Esophagus squamous epithelium (tissue), 5 donors: ENCODE results near the gene SLC6A2. TPM values are rescaled to one million over a fixed set of nuclear protein-coding genes. Genes with fewer than 3 reads are reported as not detected.

ENCODE experiments used
- DNase-seq: peaks from one replicate; lab custom pipeline; 2025; lab: John Stamatoyannopoulos, UW
- H3K27ac ChIP-seq, 4 donors: fragments of 200-600 bp; sonication (generic); one replicate each; pipeline ENCODE4 v1.5.1; 2016 to 2019; ENCODE audit warnings: mild to moderate bottlenecking in 1 of 4
- H3K27me3 ChIP-seq, 4 donors: fragments of 200-600 bp; sonication (generic); 1 replicate in 3 of 4; 2 replicates in 1 of 4; pipeline versions ENCODE4 v1.5.1 to v1.6.0; 2017 to 2021; ENCODE audit warnings: antibody characterized with exemption in 1 of 4
- H3K36me3 ChIP-seq, 3 donors: fragments of 200-600 bp; sonication (generic); one replicate each; pipeline ENCODE4 v1.5.1; 2016 to 2019
- H3K4me1 ChIP-seq, 3 donors: fragments of 200-600 bp; sonication (generic); one replicate each; pipeline ENCODE4 v1.5.1; 2017 to 2019
- H3K4me3 ChIP-seq, 4 donors: fragments of 200-600 bp; sonication (generic); 1 replicate in 3 of 4; 2 replicates in 1 of 4; pipeline ENCODE4 v1.5.1; 2016 to 2019; ENCODE audit warnings: mild to moderate bottlenecking in 2 of 4, moderate library complexity in 1 of 4
- H3K9me3 ChIP-seq, 3 donors: fragments of 200-600 bp; sonication (generic); one replicate each; pipeline ENCODE4 v1.5.1; 2016 to 2019
- CTCF ChIP-seq, 6 experiments: fragments of 450-650 bp in 4 of 6; fragments of 200-600 bp in 2 of 6; sonication (generic) in 2 of 6; IDR thresholded peaks; one replicate each; pipeline ENCODE4 v1.5.1; 2016 to 2019; ENCODE audit warnings: antibody characterized with exemption in 6 of 6, mild to moderate bottlenecking in 4 of 6, moderate library complexity in 4 of 6
- POLR2A ChIP-seq, 4 donors: fragments of 450-650 bp; IDR thresholded peaks; one replicate each; pipeline ENCODE4 v1.6.1; 2017; ENCODE audit warnings: antibody characterized with exemption in 4 of 4, mild to moderate bottlenecking in 4 of 4, moderate library complexity in 3 of 4
- WGBS, 2 donors: methylation state at CpG; one replicate each; pipeline ENCODE4 v1.1.5; 2018; 5-methylcytosine and 5-hydroxymethylcytosine counted together
- intact Hi-C: fragments of 100-400 bp; cut with DNase I; formaldehyde crosslinking; loops from one replicate; pipeline ENCODE4 v1.15.0; 2022
- total RNA-seq, 4 donors: library from RNA; depleted of rRNA; stranded (reverse); fragments of >200 nt; gene quantifications; one replicate each; pipeline ENCODE4 v1.1.0, GENCODE V29; 2016
- donor health status: DM: yes; HTN: yes; CAD: no.

SLC6A2 gene
- total RNA-seq, 4 donors from 2014 or later = 0.18 to 0.76 TPM; not detected in 2

- intact Hi-C loops = no loop called here
- Histone ChIP-seq H3K4me3 (no peak overlapping the region), H3K27me3 (no peaks in the 10 kb centered on the region), H3K9me3 (no peaks in the 10 kb centered on the region), H3K4me1 (no peaks in the 10 kb centered on the region), H3K27ac (no peak overlapping the region), H3K36me3 (no peaks in the 10 kb centered on the region)
- WGBS, 2 donors = 69 to 71% methylated on average over 4 of the region's 6 CpGs
- TF ChIP-seq POLR2A (IDR thresholded peaks at IDR 0.05) (no peak), CTCF (IDR thresholded peaks at IDR 0.05) (no peak)
- DNase-seq = no peak
These were observed 27.4 kb upstream of the SLC6A2 start for GRCh38 chr16:55628306-55628968.

DNA sequence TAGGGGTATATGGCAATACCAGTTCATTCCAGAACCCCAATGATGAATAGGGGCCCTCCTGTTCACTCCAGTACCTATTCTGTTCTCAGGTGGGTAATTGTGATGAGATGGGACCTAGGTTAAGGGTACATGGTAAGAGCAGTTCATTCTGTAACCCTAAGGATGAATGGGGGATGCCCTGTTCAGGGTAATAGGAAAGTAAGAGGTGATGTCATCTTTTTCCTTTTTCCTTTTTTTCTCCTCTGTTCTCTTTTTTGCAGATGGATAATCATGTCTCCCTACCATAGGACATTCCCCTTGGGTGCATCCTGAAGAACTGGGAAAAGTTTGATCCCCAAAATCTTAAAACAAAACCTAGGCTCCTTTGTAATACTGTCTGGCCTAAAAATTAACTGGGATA, 25.0 kb upstream of the SLC6A2 start:
- H3K27ac ChIP-seq = no peak overlapping the region
- H3K4me1 ChIP-seq = no peaks in the 10 kb centered on the region
- no peaks in the 10 kb centered on the region for H3K27me3 ChIP-seq
- no peak for TF ChIP-seq CTCF (IDR thresholded peaks at IDR 0.05)
- no peak for TF ChIP-seq POLR2A (IDR thresholded peaks at IDR 0.05)
- DNase-seq = no peak
- intact Hi-C loops = no loop called here
- H3K36me3 ChIP-seq = no peaks in the 10 kb centered on the region
- H3K4me3 ChIP-seq = no peak overlapping the region
- no peaks in the 10 kb centered on the region for H3K9me3 ChIP-seq

DNA sequence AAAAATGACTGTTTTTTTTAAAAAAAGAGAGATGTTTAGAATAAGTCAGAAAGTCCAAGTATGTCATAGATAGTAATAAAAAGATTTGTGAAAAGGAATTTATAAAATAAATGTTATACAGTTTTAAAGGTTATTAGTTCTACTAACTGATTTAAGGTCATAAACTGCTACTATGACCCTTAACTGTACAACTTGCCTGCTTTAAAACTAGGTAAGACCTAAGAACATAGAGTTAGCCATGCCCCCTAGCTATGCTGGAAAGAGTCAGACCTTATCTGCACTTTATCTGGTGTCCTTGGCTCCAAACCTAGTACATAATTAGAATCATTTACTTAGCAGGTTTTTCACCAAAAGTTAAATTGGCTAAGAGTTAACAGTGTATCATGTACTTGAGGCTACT, 23.5 kb upstream of the SLC6A2 start:
- no peaks in the 10 kb centered on the region for H3K27me3 ChIP-seq
- no peaks in the 10 kb centered on the region for H3K9me3 ChIP-seq
- H3K36me3 ChIP-seq = no peaks in the 10 kb centered on the region
- H3K4me3 ChIP-seq = no peak overlapping the region
- DNase-seq = no peak
- TF ChIP-seq CTCF (IDR thresholded peaks at IDR 0.05) (no peak), POLR2A (IDR thresholded peaks at IDR 0.05) (no peak)
- intact Hi-C loops = no loop called here
- no peak overlapping the region for H3K27ac ChIP-seq
- H3K4me1 ChIP-seq = no peaks in the 10 kb centered on the region

DNA sequence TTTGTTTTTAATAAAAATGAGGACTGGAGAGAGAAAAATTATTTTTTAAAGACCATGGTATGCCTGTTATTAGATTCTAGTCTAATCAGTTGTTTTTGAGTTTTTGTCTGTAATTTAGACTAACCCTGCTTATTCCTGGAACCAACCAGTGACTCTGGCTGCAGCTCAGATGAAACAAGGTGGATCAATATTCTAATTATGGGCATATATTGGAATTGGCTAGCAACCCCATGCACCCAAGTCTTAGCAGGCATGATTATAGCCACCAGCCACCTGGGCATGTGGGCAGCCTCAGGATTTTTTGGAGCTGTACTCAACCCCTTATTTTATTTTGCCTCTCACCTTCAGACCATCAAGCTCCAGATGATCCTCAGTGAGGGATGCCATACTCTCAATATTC, 21.6 kb upstream of the SLC6A2 start:
- no peaks in the 10 kb centered on the region for H3K27me3 ChIP-seq
- H3K9me3 ChIP-seq = no peaks in the 10 kb centered on the region
- H3K4me3 ChIP-seq = no peak overlapping the region
- no peaks in the 10 kb centered on the region for H3K4me1 ChIP-seq
- intact Hi-C loops = no loop called here
- no peak for DNase-seq
- H3K27ac ChIP-seq = no peak overlapping the region
- no peaks in the 10 kb centered on the region for H3K36me3 ChIP-seq
- no peak for TF ChIP-seq CTCF (IDR thresholded peaks at IDR 0.05)
- no peak for TF ChIP-seq POLR2A (IDR thresholded peaks at IDR 0.05)

GRCh38 chr16:55638256-55638655, 17.5 kb upstream of the SLC6A2 start:
- peaks cover 0 to 8% (median 0%) of the 10 kb centered on the region in 3 donors for H3K4me1 ChIP-seq
- H3K9me3 ChIP-seq = no peaks in the 10 kb centered on the region
- no peak for DNase-seq
- H3K4me3 ChIP-seq = no peak overlapping the region
- WGBS, 2 donors = 82 to 98% methylated on average over 3 to 5 of the region's 5 CpGs
- H3K27me3 ChIP-seq = no peaks in the 10 kb centered on the region
- TF ChIP-seq POLR2A (IDR thresholded peaks at IDR 0.05) (no peak), CTCF (IDR thresholded peaks at IDR 0.05) (no peak)
- H3K27ac ChIP-seq = no peak overlapping the region
- intact Hi-C loops = no loop called here
- no peaks in the 10 kb centered on the region for H3K36me3 ChIP-seq
